Neural cell (in vitro differentiated cells): Measurements from ENCODE around the gene OR1D5.

Experiments used
- CTCF ChIP-seq: fragments of 450-650 bp; IDR thresholded peaks from 2 replicates; pipeline ENCODE4 v1.5.1; 2014; ENCODE audit warnings: antibody characterized with exemption, mild to moderate bottlenecking, moderate library complexity; ENCODE audit not compliant: poor library complexity, severe bottlenecking
- EP300 ChIP-seq: fragments of 450-650 bp; conservative IDR thresholded peaks from 2 replicates; pipeline ENCODE4 v1.6.1; 2014; ENCODE audit warnings: antibody characterized with exemption, mild to moderate bottlenecking, moderate library complexity; ENCODE audit not compliant: poor library complexity, severe bottlenecking
- EZH2 ChIP-seq: fragments of 200-600, 300-800 bp; shearing (Covaris generic), sonication (generic); IDR thresholded peaks from 2 replicates; pipeline ENCODE4 v1.6.1; 2014; ENCODE audit warnings: antibody characterized with exemption, low read length, borderline replicate concordance, mild to moderate bottlenecking; ENCODE audit not compliant: insufficient read depth, poor library complexity, severe bottlenecking
- MXI1 ChIP-seq: fragments of 450-650 bp; conservative IDR thresholded peaks from 2 replicates; pipeline ENCODE4 v1.6.1; 2014; ENCODE audit warnings: antibody characterized with exemption, mild to moderate bottlenecking; ENCODE audit not compliant: poor library complexity, severe bottlenecking
- POLR2AphosphoS5 ChIP-seq: IDR thresholded peaks from 2 replicates; pipeline ENCODE4 v1.6.1; 2012
- RAD21 ChIP-seq: fragments of 450-650 bp; conservative IDR thresholded peaks from 2 replicates; pipeline ENCODE4 v1.6.1; 2014; ENCODE audit warnings: antibody characterized with exemption, mild to moderate bottlenecking, moderate library complexity
- REST ChIP-seq: IDR thresholded peaks from 2 replicates; pipeline ENCODE4 v1.6.1; 2012; ENCODE audit warnings: borderline replicate concordance
- SMC3 ChIP-seq: fragments of 450-650 bp; conservative IDR thresholded peaks from 2 replicates; pipeline ENCODE4 v1.6.1; 2014; ENCODE audit warnings: antibody characterized with exemption, mild to moderate bottlenecking, moderate library complexity; ENCODE audit not compliant: poor library complexity
- TAF1 ChIP-seq: IDR thresholded peaks from 2 replicates; pipeline ENCODE4 v1.6.1; 2012; ENCODE audit warnings: low read depth

- TF ChIP-seq CTCF (no peak), EZH2 (no peak), REST (no peak), TAF1 (no peak), RAD21 (no peak), POLR2AphosphoS5 (no peak), EP300 (no peak), SMC3 (no peak), MXI1 (no peak)
These were observed 33.3 kb downstream of the OR1D5 start for GRCh38 chr17:3030096-3030495.
